GM12878 (cell line): ENCODE data around the gene ADAP1. TPM values are rescaled to one million over a fixed set of nuclear protein-coding genes. Genes with fewer than 3 reads are reported as not detected.

Source experiments
- ATAC-seq: fragments of 200-7000 bp; cut with Tn5 transposase; 3 replicates; pipeline ENCODE4 v1.9.1; 2020; ENCODE audit warnings: mild to moderate bottlenecking, moderate library complexity
- BruUV-seq: library from RNA; stranded (reverse); fragments of 400-500 nt; replicated peaks from 2 replicates; lab custom pipeline; 2021; lab: Mats Ljungman, UMichigan
- CTCF ChIA-PET: fragments of 300-600 bp; sonication (Branson Sonifier 250); formaldehyde crosslinking; extraction: SDS; loops from one replicate; lab custom pipeline; 2021; ENCODE audit warnings: inconsistent platforms; lab: Yijun Ruan, JAX
- POLR2A ChIA-PET: fragments of 350-600 bp; formaldehyde crosslinking; extraction: SDS; loops from one replicate; lab custom pipeline; 2021; ENCODE audit warnings: inconsistent platforms; lab: Charles Lee
- RAD21 ChIA-PET: fragments of 300-600 bp; sonication (Branson Sonifier 250); formaldehyde crosslinking; loops from one replicate; lab custom pipeline; 2023; ENCODE audit warnings: antibody characterized with exemption; ENCODE audit not compliant: unreplicated experiment; lab: Charles Lee
- SMC1A ChIA-PET: fragments of 300-600 bp; sonication (Branson Sonifier 250); formaldehyde crosslinking; loops from one replicate; lab custom pipeline; 2023; ENCODE audit not compliant: unreplicated experiment, uncharacterized antibody; lab: Charles Lee
- DNase-seq: peaks from one replicate; pipeline ENCODE4 v3.0.0-alpha.2; 2011; ENCODE audit warnings: low read depth, low spot score
- FAIRE-seq: peaks from 3 replicates; lab custom pipeline; 2011; peaks lifted over from hg19 to GRCh38; lab: Jason Lieb, UNC
- H2AFZ ChIP-seq: 2 replicates; pipeline ENCODE4 v1.6.0; 2011; ENCODE audit warnings: low read depth, low read length, control low read depth; ENCODE audit not compliant: control insufficient read depth
- H3K27ac ChIP-seq: 2 replicates; pipeline ENCODE4 v1.5.1; 2011; ENCODE audit warnings: control low read depth; ENCODE audit not compliant: control insufficient read depth, insufficient read depth
- H3K27me3 ChIP-seq, 2 experiments: replicated peaks in 1 of 2; 2 replicates each; pipeline versions ENCODE4 v1.6.0 to v1.6.1; 2011; ENCODE audit warnings: low read length in 1 of 2; ENCODE audit not compliant: control insufficient read depth in 2 of 2, insufficient read depth in 2 of 2
- H3K36me3 ChIP-seq, 2 experiments: 2 replicates each; pipeline ENCODE4 v1.5.1; 2011; ENCODE audit warnings: low read length in 1 of 2; ENCODE audit not compliant: control insufficient read depth in 2 of 2, insufficient read depth in 2 of 2
- H3K4me1 ChIP-seq: 2 replicates; pipeline ENCODE4 v1.6.1; 2011; ENCODE audit warnings: mild to moderate bottlenecking, low read length, moderate library complexity, mixed read lengths; ENCODE audit not compliant: control insufficient read depth, insufficient read depth
- H3K4me2 ChIP-seq: 2 replicates; pipeline ENCODE4 v1.6.0; 2011; ENCODE audit warnings: control low read depth; ENCODE audit not compliant: control insufficient read depth, insufficient read depth
- H3K4me3 ChIP-seq: fragments of 200-600 bp; sonication (generic); 2 replicates; pipeline ENCODE4 v1.5.1; 2016
- H3K79me2 ChIP-seq: 2 replicates; pipeline ENCODE4 v1.6.0; 2011; ENCODE audit warnings: low read length; ENCODE audit not compliant: control insufficient read depth, insufficient read depth
- H3K9ac ChIP-seq: 2 replicates; pipeline ENCODE4 v1.8.0; 2011; ENCODE audit warnings: low read length, control low read depth, mixed read lengths; ENCODE audit not compliant: control insufficient read depth, insufficient read depth
- H3K9me3 ChIP-seq: replicated peaks from 3 replicates; pipeline ENCODE4 v1.5.1; 2011; ENCODE audit warnings: mild to moderate bottlenecking, low read length; ENCODE audit not compliant: control insufficient read depth, insufficient read depth
- H4K20me1 ChIP-seq: 2 replicates; pipeline ENCODE4 v1.6.0; 2011; ENCODE audit not compliant: control insufficient read depth, insufficient read depth
- ATF2 ChIP-seq: IDR thresholded peaks from 2 replicates; pipeline ENCODE4 v1.6.1; 2012; ENCODE audit warnings: low read length, inconsistent platforms
- BHLHE40 ChIP-seq, 2 experiments: fragments of 450-650 bp in 1 of 2; IDR thresholded peaks; 2 replicates each; pipeline ENCODE4 v1.6.1; 2011 to 2017; ENCODE audit warnings: low read depth in 2 of 2, borderline replicate concordance in 1 of 2, improper control_type of control experiment in 1 of 2, low read length in 1 of 2, mild to moderate bottlenecking in 1 of 2
- CBFB ChIP-seq: IDR thresholded peaks from 2 replicates; pipeline ENCODE4 v1.6.1; 2016; ENCODE audit warnings: antibody characterized with exemption, low read depth
- IRF4 ChIP-seq: IDR thresholded peaks from 2 replicates; pipeline ENCODE4 v1.6.1; 2011; ENCODE audit warnings: low read depth, low read length
- POLR2A ChIP-seq: IDR thresholded peaks from 2 replicates; pipeline ENCODE4 v1.6.1; 2011; ENCODE audit warnings: low read depth, mild to moderate bottlenecking, low read length
- RAD51 ChIP-seq: fragments of 450-650 bp; IDR thresholded peaks from 2 replicates; pipeline ENCODE4 v1.6.1; 2016; ENCODE audit warnings: moderate library complexity, mild to moderate bottlenecking, inconsistent platforms
- ZBTB33 ChIP-seq: fragments of 450-650 bp; IDR thresholded peaks from 2 replicates; pipeline ENCODE4 v1.6.1; 2017; ENCODE audit warnings: mild to moderate bottlenecking
- WGBS: methylation state at CpG from one replicate; pipeline ENCODE4 v1.1.6; 2016; ENCODE audit warnings: low lambda C conversion rate; ENCODE audit not compliant: insufficient replicate concordance, insufficient coverage; ENCODE audit errors: missing lambda C conversion rate; 5-methylcytosine and 5-hydroxymethylcytosine counted together
- in situ Hi-C: fragments of 300-500 bp; cut with MboI; formaldehyde crosslinking; loops from 9 replicates; pipeline ENCODE4 v1.14.3; 2018; ENCODE audit warnings: mixed read lengths
- intact Hi-C: fragments of 100-400 bp; cut with micrococcal nuclease; formaldehyde crosslinking; loops from one replicate; pipeline ENCODE4 v1.14.2; 2022; ENCODE audit not compliant: unreplicated experiment
- polyA plus RNA-seq, 11 experiments: library from polyadenylated mRNA; depleted of rRNA in 4 of 11; unstranded in 6 of 11; stranded (reverse) in 5 of 11; fragments of >200 nt; fragmentation: Nextera tagmentation in 4 of 11; fragmentation: Illumina TruSeq in 1 of 11; extraction: Ambion mirVana in 4 of 11; extraction: Trizol in 1 of 11; gene quantifications; 1 replicate in 1 of 11; 2 replicates in 10 of 11; pipeline versions ENCODE4 v1.2.1 to v1.2.3, GENCODE V29; 2011 to 2016; ENCODE audit warnings: inconsistent platforms in 2 of 11, missing spikeins in 2 of 11, low read depth in 1 of 11
- total RNA-seq, 4 experiments: library from RNA; depleted of rRNA in 3 of 4; stranded (reverse); fragments of >200 nt in 3 of 4; fragmentation: Illumina TruSeq in 1 of 4; extraction: Trizol in 1 of 4; gene quantifications; 2 replicates each; pipeline versions ENCODE4 v1.2.1 to v1.2.3, GENCODE V29; 2013 to 2021

ADAP1 gene
- total and polyA plus RNA-seq, 10 of the 15 experiments (the other 5 are each of a cell fraction or from before 2014, with no cell fraction given): 0.22 to 44.2 (median 22.0) TPM; not detected in 1

- POLR2A ChIA-PET: interaction anchor here (1.5 kb wide), 1 partner anchor 9 kb away, joined by 7 read pairs; no protein-coding TSS in a partner anchor
- Histone ChIP-seq H3K79me2 (no peaks in the 10 kb centered on the region), H3K4me3 (no peak overlapping the region), H3K9ac (no peak overlapping the region), H3K27me3 (no peaks in the 10 kb centered on the region; a peak in 2 of 4 replicates), H3K27ac (no peak overlapping the region), H4K20me1 (no peaks in the 10 kb centered on the region), H2AFZ (no peak overlapping the region), H3K4me1 (no peaks in the 10 kb centered on the region), H3K4me2 (no peak overlapping the region), H3K36me3 (no peaks in the 10 kb centered on the region), H3K9me3 (no peaks in the 10 kb centered on the region)
- in situ Hi-C loops: no loop called here
- TF ChIP-seq RAD51 (no peak), POLR2A (0 out of 2 replicates have a peak, but pooled peaks have one; percentile 24), ATF2 (no peak), CBFB (no peak), ZBTB33 (peak; percentile 92), BHLHE40 (IDR thresholded peaks at IDR 0.05; ENCODE audit: borderline replicate concordance in 1 of 2, low read depth in 2 of 2, low read length in 1 of 2) (peak in 1 of 2 experiments; percentile 61; a peak in 2 of 4 replicates), IRF4 (no peak)
- RAD21 ChIA-PET: no interaction called here
- DNase-seq: no peak
- 56% methylated on average over 50 of the region's 56 CpGs for WGBS
- FAIRE-seq: no peak
- SMC1A ChIA-PET: interaction anchor here (0.9 kb wide), 1 partner anchor 15 kb away, joined by 3 read pairs; no protein-coding TSS in a partner anchor
- CTCF ChIA-PET: interaction anchor here (0.7 to 1.6 kb wide), 3 partner anchors 9 to 182 kb away, joined by 3 to 8 read pairs (median 7); no protein-coding TSS in a partner anchor
- no TSS peak for BruUV-seq
- intact Hi-C loops: no loop called here
- no peak for ATAC-seq
These were observed 32.6 kb upstream of the ADAP1 start for GRCh38 chr7:986766-987751.
